SU-DHL-6 (cell line): ENCODE measurements around the gene MMP20.

ENCODE experiments used
- CTCF ChIP-seq: fragments of 200-600 bp; sonication (generic); IDR thresholded peaks from one replicate; pipeline ENCODE4 v1.5.1; 2017; ENCODE audit warnings: antibody characterized with exemption, mild to moderate bottlenecking, low read length, moderate library complexity; ENCODE audit not compliant: insufficient read depth, poor library complexity, severe bottlenecking
- EZH2phosphoT487 ChIP-seq: fragments of 200-600 bp; sonication (generic), shearing (Covaris generic); conservative IDR thresholded peaks from 2 replicates; pipeline ENCODE4 v1.6.1; 2018; ENCODE audit warnings: mild to moderate bottlenecking, antibody characterized with exemption, low read length, moderate library complexity, mixed read lengths

GRCh38 chr11:102559839-102560238 is 65.3 kb downstream of the MMP20 start:
- TF ChIP-seq CTCF: no peak
- no peak for TF ChIP-seq EZH2phosphoT487
